ENCODE results near the gene TOM1L2.

The TOM1L2 gene

DNA sequence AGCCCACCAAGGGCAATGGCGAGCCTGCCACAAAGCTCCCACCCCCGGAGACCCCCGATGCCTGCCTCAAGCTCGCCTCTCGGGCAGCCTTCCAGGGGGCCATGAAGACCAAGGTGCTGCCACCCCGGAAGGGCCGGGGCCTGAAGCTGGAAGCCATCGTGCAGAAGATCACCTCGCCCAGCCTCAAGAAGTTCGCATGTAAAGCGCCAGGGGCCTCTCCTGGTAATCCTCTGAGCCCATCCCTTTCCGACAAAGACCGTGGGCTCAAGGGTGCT lies 175.5 kb downstream of the TOM1L2 start:
- peaks cover 4 to 6% of the 10 kb centered on the region in 2 donors for H3K4me1 ChIP-seq (ENCODE audit: control insufficient read depth in 1 of 2, insufficient read depth in 2 of 2, low read length in 2 of 2)
- H3K27ac ChIP-seq (ENCODE audit: low read depth, low read length), result no peak overlapping the region
- H3K9me3 ChIP-seq (ENCODE audit: control insufficient read depth in 1 of 2, low read length in 2 of 2), result no peaks in the 10 kb centered on the region
- peaks cover 3 to 49% of the 10 kb centered on the region in 2 donors for H3K36me3 ChIP-seq (ENCODE audit: control insufficient read depth in 1 of 2, insufficient read depth in 2 of 2, low read length in 2 of 2)
- no peak overlapping the region for H3K9ac ChIP-seq (ENCODE audit: low read depth in 1 of 2, low read length in 2 of 2)
- no peaks in the 10 kb centered on the region for H3K27me3 ChIP-seq (ENCODE audit: control insufficient read depth in 1 of 2, insufficient read depth in 2 of 2, low read length in 2 of 2)
- H3K4me3 ChIP-seq (ENCODE audit: low read depth in 1 of 2, low read length in 2 of 2), result no peak overlapping the region

DNA sequence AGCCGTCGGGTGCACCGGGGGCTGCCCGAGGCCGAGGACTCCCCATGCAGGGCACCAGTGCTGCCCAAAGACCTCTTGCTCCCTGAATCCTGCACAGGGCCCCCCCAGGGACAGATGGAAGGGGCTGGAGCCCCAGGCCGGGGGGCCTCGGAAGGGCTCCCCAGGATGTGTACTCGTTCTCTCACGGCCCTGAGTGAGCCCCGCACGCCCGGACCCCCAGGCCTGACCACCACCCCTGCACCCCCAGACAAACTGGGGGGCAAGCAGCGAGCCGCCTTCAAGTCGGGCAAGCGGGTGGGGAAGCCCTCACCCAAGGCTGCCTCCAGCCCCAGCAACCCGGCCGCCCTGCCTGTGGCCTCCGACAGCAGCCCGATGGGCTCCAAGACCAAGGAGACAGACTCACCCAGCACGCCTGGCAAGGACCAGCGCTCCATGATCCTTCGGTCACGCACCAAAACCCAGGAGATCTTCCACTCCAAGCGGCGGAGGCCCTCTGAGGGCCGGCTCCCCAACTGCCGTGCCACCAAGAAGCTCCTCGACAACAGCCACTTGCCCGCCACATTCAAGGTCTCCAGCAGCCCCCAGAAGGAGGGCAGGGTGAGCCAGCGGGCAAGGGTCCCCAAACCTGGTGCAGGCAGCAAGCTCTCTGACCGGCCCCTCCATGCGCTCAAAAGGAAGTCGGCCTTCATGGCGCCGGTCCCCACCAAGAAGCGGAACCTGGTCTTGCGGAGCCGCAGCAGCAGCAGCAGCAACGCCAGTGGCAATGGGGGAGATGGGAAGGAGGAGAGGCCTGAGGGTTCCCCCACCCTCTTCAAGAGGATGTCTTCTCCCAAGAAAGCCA lies 176.0 kb downstream of the TOM1L2 start:
- H3K4me3 ChIP-seq (ENCODE audit: low read depth in 1 of 2, low read length in 2 of 2), result no peak overlapping the region
- H3K27ac ChIP-seq (ENCODE audit: low read depth, low read length), result no peak overlapping the region
- H3K36me3 ChIP-seq (ENCODE audit: control insufficient read depth in 1 of 2, insufficient read depth in 2 of 2, low read length in 2 of 2), result peaks cover 3 to 49% of the 10 kb centered on the region in 2 donors
- no peaks in the 10 kb centered on the region for H3K27me3 ChIP-seq (ENCODE audit: control insufficient read depth in 1 of 2, insufficient read depth in 2 of 2, low read length in 2 of 2)
- no peaks in the 10 kb centered on the region for H3K9me3 ChIP-seq (ENCODE audit: control insufficient read depth in 1 of 2, low read length in 2 of 2)
- H3K9ac ChIP-seq (ENCODE audit: low read depth in 1 of 2, low read length in 2 of 2), result no peak overlapping the region
- H3K4me1 ChIP-seq (ENCODE audit: control insufficient read depth in 1 of 2, insufficient read depth in 2 of 2, low read length in 2 of 2), result peaks cover 4 to 7% of the 10 kb centered on the region in 2 donors

DNA sequence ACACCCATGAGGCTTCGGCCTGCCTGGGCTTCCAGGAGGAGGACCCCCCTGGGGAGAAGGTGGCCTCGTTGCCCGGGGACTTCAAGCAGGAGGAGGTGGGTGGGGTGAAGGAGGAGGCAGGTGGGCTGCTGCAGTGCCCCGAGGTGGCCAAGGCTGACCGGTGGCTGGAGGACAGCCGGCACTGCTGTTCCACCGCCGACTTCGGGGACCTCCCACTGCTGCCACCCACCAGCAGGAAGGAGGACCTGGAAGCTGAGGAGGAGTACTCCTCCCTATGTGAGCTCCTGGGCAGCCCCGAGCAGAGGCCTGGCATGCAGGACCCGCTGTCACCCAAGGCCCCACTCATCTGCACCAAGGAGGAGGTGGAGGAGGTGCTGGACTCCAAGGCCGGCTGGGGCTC lies 176.9 kb downstream of the TOM1L2 start:
- H3K27ac ChIP-seq (ENCODE audit: low read depth, low read length), result no peak overlapping the region
- H3K4me3 ChIP-seq (ENCODE audit: low read depth in 1 of 2, low read length in 2 of 2), result no peak overlapping the region
- peaks cover 3 to 49% of the 10 kb centered on the region in 2 donors for H3K36me3 ChIP-seq (ENCODE audit: control insufficient read depth in 1 of 2, insufficient read depth in 2 of 2, low read length in 2 of 2)
- peaks cover 9 to 10% of the 10 kb centered on the region in 2 donors for H3K4me1 ChIP-seq (ENCODE audit: control insufficient read depth in 1 of 2, insufficient read depth in 2 of 2, low read length in 2 of 2)
- no peaks in the 10 kb centered on the region for H3K9me3 ChIP-seq (ENCODE audit: control insufficient read depth in 1 of 2, low read length in 2 of 2)
- H3K27me3 ChIP-seq (ENCODE audit: control insufficient read depth in 1 of 2, insufficient read depth in 2 of 2, low read length in 2 of 2), result no peaks in the 10 kb centered on the region
- H3K9ac ChIP-seq (ENCODE audit: low read depth in 1 of 2, low read length in 2 of 2), result no peak overlapping the region

DNA sequence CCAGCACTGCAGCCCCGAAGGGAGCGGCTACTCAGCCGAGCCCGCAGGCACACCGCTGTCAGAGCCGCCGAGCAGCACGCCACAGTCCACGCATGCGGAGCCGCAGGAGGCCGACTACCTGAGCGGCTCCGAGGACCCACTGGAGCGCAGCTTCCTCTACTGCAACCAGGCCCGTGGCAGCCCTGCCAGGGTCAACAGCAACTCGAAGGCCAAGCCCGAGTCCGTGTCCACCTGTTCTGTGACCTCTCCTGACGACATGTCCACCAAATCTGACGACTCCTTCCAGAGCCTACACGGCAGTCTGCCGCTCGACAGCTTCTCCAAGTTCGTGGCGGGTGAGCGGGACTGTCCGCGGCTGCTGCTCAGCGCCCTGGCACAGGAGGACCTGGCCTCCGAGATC lies 177.8 kb downstream of the TOM1L2 start:
- Histone ChIP-seq H3K4me1 (ENCODE audit: control insufficient read depth in 1 of 2, insufficient read depth in 2 of 2, low read length in 2 of 2) (peaks cover 17 to 18% of the 10 kb centered on the region in 2 donors), H3K9me3 (ENCODE audit: control insufficient read depth in 1 of 2, low read length in 2 of 2) (no peaks in the 10 kb centered on the region), H3K4me3 (ENCODE audit: low read depth in 1 of 2, low read length in 2 of 2) (no peak overlapping the region), H3K9ac (ENCODE audit: low read depth in 1 of 2, low read length in 2 of 2) (no peak overlapping the region), H3K27ac (ENCODE audit: low read depth, low read length) (no peak overlapping the region), H3K27me3 (ENCODE audit: control insufficient read depth in 1 of 2, insufficient read depth in 2 of 2, low read length in 2 of 2) (no peaks in the 10 kb centered on the region), H3K36me3 (ENCODE audit: control insufficient read depth in 1 of 2, insufficient read depth in 2 of 2, low read length in 2 of 2) (peaks cover 3 to 49% of the 10 kb centered on the region in 2 donors)

Measured in duodenal mucosa (tissue), 2 donors.